AG04449 (cell line): Measurements from ENCODE around the gene MID1.
A peak's percentile ranks its signal among the peaks of the same experiment; 100 is the strongest.
"Not testable (repeated sequence)": the region's sequence is repeated elsewhere in the genome, so short reads cannot be mapped to it uniquely, and the experiment has no call there.

Experiments
- CTCF ChIA-PET: fragments of 350-600 bp; formaldehyde crosslinking; extraction: SDS; loops from one replicate; lab custom pipeline; 2021; ENCODE audit warnings: antibody characterized with exemption; lab: Yijun Ruan, JAX
- POLR2A ChIA-PET: fragments of 400-600, 350-600 bp; formaldehyde crosslinking; extraction: SDS; loops from one replicate; lab custom pipeline; 2020; ENCODE audit warnings: antibody characterized with exemption, inconsistent platforms; lab: Yijun Ruan, JAX
- DNase-seq: peaks from one replicate; pipeline ENCODE4 v3.0.0-alpha.2; 2010; ENCODE audit warnings: low read depth, low spot score
- H3K4me3 ChIP-seq: 2 replicates; pipeline ENCODE4 v1.5.1; 2011; ENCODE audit warnings: low read depth, mild to moderate bottlenecking, control low read depth, low read length
- TF ChIP-seq, protein P1 (sequence below): IDR thresholded peaks from one replicate; pipeline ENCODE4 v1.5.1; 2011; ENCODE audit warnings: mild to moderate bottlenecking, moderate library complexity, low read length, control low read depth, inconsistent platforms; ENCODE audit not compliant: insufficient read depth; ENCODE audit errors: missing control alignments

MID1 gene

DNA sequence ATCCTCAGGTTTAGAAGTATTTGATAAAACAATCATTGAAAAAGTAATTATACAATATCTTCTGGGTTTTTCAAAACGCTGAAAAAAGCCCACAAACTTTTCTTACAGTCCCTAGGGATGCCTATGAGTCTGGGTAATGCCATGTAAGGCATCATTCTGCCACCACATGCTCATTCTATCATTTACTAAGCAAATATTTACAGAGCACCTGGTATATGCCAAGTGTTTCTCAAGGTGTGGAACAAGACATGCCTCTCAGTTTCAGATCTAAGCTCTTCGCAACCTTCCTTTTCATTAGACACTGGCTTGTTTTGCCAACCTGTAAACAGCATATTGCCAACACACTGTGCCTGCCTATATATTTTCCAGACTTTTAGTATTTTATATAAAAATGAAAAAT is 17.7 kb downstream of the MID1 start:
- no peak overlapping the region for H3K4me3 ChIP-seq
- TF ChIP-seq, protein P1, sequence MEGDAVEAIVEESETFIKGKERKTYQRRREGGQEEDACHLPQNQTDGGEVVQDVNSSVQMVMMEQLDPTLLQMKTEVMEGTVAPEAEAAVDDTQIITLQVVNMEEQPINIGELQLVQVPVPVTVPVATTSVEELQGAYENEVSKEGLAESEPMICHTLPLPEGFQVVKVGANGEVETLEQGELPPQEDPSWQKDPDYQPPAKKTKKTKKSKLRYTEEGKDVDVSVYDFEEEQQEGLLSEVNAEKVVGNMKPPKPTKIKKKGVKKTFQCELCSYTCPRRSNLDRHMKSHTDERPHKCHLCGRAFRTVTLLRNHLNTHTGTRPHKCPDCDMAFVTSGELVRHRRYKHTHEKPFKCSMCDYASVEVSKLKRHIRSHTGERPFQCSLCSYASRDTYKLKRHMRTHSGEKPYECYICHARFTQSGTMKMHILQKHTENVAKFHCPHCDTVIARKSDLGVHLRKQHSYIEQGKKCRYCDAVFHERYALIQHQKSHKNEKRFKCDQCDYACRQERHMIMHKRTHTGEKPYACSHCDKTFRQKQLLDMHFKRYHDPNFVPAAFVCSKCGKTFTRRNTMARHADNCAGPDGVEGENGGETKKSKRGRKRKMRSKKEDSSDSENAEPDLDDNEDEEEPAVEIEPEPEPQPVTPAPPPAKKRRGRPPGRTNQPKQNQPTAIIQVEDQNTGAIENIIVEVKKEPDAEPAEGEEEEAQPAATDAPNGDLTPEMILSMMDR: no peak
- DNase-seq: no peak
- ChIA-PET POLR2A (no interaction called here), CTCF (interaction anchor here (0.6 to 1.3 kb wide), 3 partner anchors 13 to 414 kb away, joined by 3 to 6 read pairs (median 3); no protein-coding TSS in a partner anchor)

DNA sequence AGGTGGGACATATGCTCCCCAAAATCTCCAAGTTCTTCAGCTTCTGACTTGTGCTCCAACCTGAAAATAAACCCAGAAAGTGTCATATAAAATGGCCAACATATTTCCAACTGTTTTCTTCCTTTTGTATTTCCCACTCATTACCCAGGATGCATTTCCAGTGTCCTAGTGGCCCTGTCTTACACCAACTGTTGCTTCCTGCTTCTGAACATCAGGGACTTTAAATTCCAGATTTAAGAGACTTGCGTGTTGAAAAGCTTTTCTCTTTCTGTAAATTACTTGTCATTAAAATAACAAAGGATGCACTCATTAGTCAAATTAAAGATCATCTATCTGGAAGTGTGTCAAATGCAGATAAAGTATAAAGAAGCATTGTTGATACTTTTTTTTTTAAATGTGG is 19.9 kb downstream of the MID1 start:
- TF ChIP-seq, protein P1: no peak
- no peak for DNase-seq
- H3K4me3 ChIP-seq: no peak overlapping the region
- POLR2A ChIA-PET: no interaction called here
- CTCF ChIA-PET: interaction anchor here (1.5 to 5.2 kb wide), 4 partner anchors 12 to 410 kb away, joined by 4 to 36 read pairs (median 10); no protein-coding TSS in a partner anchor

DNA sequence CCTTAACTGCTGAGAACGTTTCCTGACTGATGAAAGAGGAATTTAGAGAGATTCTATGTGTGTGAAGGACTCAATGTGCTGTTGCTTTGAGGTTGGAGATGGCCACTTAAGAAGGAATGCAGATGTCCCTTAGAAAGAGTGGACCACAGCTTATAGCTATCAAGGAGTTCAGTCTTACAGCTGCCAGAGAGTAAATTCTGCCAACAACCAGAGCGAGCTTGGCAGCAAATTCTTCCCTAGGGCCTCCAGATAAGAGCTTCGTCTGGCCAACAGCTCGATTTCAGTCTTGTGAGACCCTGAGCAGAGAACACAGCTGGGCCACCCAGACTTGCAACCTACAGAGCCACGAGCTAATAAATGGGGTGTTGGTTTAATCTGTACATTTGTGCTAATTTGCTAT is 21.8 kb downstream of the MID1 start:
- no peak for DNase-seq
- TF ChIP-seq, protein P1: no peak
- H3K4me3 ChIP-seq: no peak overlapping the region
- CTCF ChIA-PET: interaction anchor here (0.7 to 5.2 kb wide), 11 partner anchors 8 to 410 kb away, joined by 3 to 36 read pairs (median 4); partner anchors contain the start of gene MID1
- POLR2A ChIA-PET: no interaction called here

DNA sequence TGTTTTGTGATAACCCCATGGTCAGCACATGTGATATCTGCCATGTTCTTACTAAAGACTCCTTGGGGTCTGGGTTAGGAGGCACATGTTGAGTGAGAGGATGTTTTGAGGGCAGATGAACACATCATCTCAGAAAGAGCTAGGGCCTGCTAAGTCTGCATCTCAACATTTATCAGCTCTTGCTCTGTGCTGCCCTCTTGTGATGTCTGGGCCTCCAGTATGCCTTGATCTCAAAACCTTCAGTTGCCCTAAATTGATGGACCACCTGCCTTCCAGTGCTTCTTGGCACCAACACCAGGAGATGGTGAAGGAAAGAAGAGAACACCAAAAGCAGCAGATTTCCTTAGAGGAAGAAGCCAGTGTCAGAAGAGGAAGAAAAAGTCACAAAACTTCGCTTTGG is 22.5 kb downstream of the MID1 start:
- TF ChIP-seq, protein P1: peak; percentile 57
- ChIA-PET CTCF (interaction anchor here (0.7 to 5.2 kb wide), 10 partner anchors 9 to 409 kb away, joined by 3 to 36 read pairs (median 4); partner anchors contain the start of gene MID1), POLR2A (no interaction called here)
- no peak overlapping the region for H3K4me3 ChIP-seq
- no peak for DNase-seq

DNA sequence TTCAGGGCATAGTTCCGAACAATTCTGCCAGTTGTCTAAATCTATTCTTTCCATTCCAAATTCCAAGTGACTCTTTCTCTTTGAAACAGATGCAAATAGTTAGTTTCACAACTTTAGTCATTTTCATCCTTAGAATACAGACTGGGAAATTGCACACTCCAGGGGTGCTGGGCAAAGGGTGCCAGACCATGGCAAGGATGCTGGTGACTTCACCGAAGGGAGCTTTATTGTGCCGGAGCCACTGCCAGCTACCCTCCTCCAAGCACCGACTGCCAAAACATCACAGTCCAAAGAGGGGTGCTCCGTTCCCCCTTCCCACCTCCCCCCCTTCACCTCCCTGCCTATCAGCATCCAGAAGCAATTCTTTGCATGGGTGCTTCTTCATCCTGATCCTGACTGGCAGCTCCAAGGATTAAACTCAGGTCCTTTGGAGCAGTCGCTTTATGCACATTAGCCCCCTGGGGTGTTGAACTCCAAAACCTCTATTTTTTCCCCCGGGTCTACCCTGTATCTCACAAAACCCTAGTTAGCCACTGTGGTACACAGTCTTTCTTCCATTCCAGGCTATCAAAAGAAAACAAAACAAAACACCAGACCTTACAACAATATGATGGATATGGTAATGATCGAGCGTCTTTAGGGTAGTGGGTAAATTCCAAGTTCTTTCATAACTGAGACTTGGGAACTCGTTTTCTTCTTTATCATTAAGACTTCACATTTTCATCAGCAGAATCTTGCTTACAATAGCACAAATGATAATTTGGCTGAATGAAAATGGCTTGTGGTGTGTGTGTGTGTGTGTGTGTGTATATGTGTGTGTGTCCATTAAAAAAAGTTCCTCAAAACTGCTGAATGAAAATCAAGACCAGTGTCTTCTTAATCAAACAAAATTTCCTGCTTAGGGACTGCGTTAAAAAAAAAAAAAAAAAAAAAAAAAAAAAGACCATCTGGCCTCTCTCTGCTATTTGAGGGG is 28.7 kb downstream of the MID1 start:
- TF ChIP-seq, protein P1: no peak
- H3K4me3 ChIP-seq: no peak overlapping the region
- DNase-seq: no peak
- ChIA-PET CTCF (interaction anchor here (1.4 to 1.9 kb wide), 2 partner anchors 9 to 401 kb away, joined by 6 to 8 read pairs; no protein-coding TSS in a partner anchor), POLR2A (no interaction called here)

DNA sequence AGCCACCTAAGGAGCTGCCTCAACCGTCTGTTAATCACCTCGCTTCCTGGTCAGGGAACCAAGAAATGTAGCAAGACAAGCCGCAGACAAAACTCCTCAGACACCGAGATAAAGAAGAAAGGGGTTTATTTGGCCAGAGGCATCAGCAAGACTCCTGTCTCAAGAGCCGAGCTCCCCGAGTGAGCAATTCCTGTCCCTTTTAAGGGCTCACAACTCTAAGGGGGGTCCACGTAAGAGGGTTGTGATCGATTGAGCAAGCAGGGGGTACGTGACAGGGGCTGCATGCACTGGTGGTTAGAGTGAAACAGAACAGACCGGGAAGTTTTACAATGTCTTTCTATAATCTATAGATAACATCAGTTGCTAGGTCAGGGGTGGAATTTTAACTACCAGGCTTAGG is 30.6 kb downstream of the MID1 start:
- POLR2A ChIA-PET, DNase-seq, H3K4me3 ChIP-seq: not testable (repeated sequence)
- CTCF ChIA-PET: interaction anchor here (0.8 kb wide), 1 partner anchor 81 kb away, joined by 3 read pairs; no protein-coding TSS in a partner anchor
